ENCODE measurements around the gene BBS9.
"Not testable (repeated sequence)": the region's sequence is repeated elsewhere in the genome, so short reads cannot be mapped to it uniquely, and the experiment has no call there.

BBS9 gene

GRCh38 chr7:33261585-33261984 is 132.2 kb downstream of the BBS9 start:
- Histone ChIP-seq H3K27me3 (ENCODE audit: low read length) (no peaks in the 10 kb centered on the region), H3K4me3 (ENCODE audit: insufficient read depth, low read length, poor library complexity, severe bottlenecking) (no peak overlapping the region), H3F3A (ENCODE audit: insufficient read depth) (no peaks in the 10 kb centered on the region), H3K9me2 (replicated peaks; ENCODE audit: insufficient read depth, low read length) (no peaks in the 10 kb centered on the region), H3K9ac (ENCODE audit: low read length) (no peak overlapping the region), H3K9me3 (ENCODE audit: insufficient read depth, low read length) (no peaks in the 10 kb centered on the region), H3K27ac (ENCODE audit: low read depth, low read length) (no peak overlapping the region), H2AFZ (ENCODE audit: low read depth, low read length, severe bottlenecking) (no peak overlapping the region), H3K36me3 (ENCODE audit: low read length) (no peaks in the 10 kb centered on the region), H3K4me2 (ENCODE audit: low read depth, low read length, poor library complexity, severe bottlenecking) (no peak overlapping the region), H3K79me2 (ENCODE audit: insufficient read depth, low read length) (no peaks in the 10 kb centered on the region), H4K20me1 (ENCODE audit: low read depth, low read length) (no peaks in the 10 kb centered on the region)
- no peak for TF ChIP-seq EZH2phosphoT487 (conservative IDR thresholded peaks at IDR 0.05; ENCODE audit: low read length)
- TF ChIP-seq CTCF (IDR thresholded peaks at IDR 0.05; ENCODE audit: insufficient read depth, low read length, poor library complexity, severe bottlenecking) = no peak

- Histone ChIP-seq H4K20me1 (ENCODE audit: low read depth, low read length) (no peaks in the 10 kb centered on the region), H3K9me3 (ENCODE audit: insufficient read depth, low read length) (no peaks in the 10 kb centered on the region), H3K36me3 (ENCODE audit: low read length) (no peaks in the 10 kb centered on the region), H2AFZ (ENCODE audit: low read depth, low read length, severe bottlenecking) (no peak overlapping the region), H3K79me2 (ENCODE audit: insufficient read depth, low read length) (no peaks in the 10 kb centered on the region), H3K4me2 (ENCODE audit: low read depth, low read length, poor library complexity, severe bottlenecking) (no peak overlapping the region), H3K9me2 (replicated peaks; ENCODE audit: insufficient read depth, low read length) (no peaks in the 10 kb centered on the region), H3F3A (ENCODE audit: insufficient read depth) (no peaks in the 10 kb centered on the region), H3K9ac (ENCODE audit: low read length) (no peak overlapping the region), H3K4me3 (ENCODE audit: insufficient read depth, low read length, poor library complexity, severe bottlenecking) (no peak overlapping the region), H3K27ac (ENCODE audit: low read depth, low read length) (no peak overlapping the region), H3K27me3 (ENCODE audit: low read length) (no peaks in the 10 kb centered on the region)
- TF ChIP-seq EZH2phosphoT487 (conservative IDR thresholded peaks at IDR 0.05; ENCODE audit: low read length) (no peak), CTCF (IDR thresholded peaks at IDR 0.05; ENCODE audit: insufficient read depth, low read length, poor library complexity, severe bottlenecking) (no peak)
Observed at GRCh38 chr7:33262476-33262875, 133.1 kb downstream of the BBS9 start.

- not testable (repeated sequence) for H3K4me3 ChIP-seq (ENCODE audit: insufficient read depth, low read length, poor library complexity, severe bottlenecking); H3K27me3 ChIP-seq (ENCODE audit: low read length); H3K79me2 ChIP-seq (ENCODE audit: insufficient read depth, low read length); H3K9me3 ChIP-seq (ENCODE audit: insufficient read depth, low read length); H3K4me2 ChIP-seq (ENCODE audit: low read depth, low read length, poor library complexity, severe bottlenecking); H3K9me2 ChIP-seq (replicated peaks; ENCODE audit: insufficient read depth, low read length); H3K9ac ChIP-seq (ENCODE audit: low read length); H3F3A ChIP-seq (ENCODE audit: insufficient read depth); H3K27ac ChIP-seq (ENCODE audit: low read depth, low read length); H4K20me1 ChIP-seq (ENCODE audit: low read depth, low read length); H2AFZ ChIP-seq (ENCODE audit: low read depth, low read length, severe bottlenecking); H3K36me3 ChIP-seq (ENCODE audit: low read length)
Observed at GRCh38 chr7:33271839-33272371, 142.5 kb downstream of the BBS9 start.

- H2AFZ ChIP-seq (ENCODE audit: low read depth, low read length, severe bottlenecking) = no peak overlapping the region
- H3K36me3 ChIP-seq (ENCODE audit: low read length) = no peaks in the 10 kb centered on the region
- no peaks in the 10 kb centered on the region for H4K20me1 ChIP-seq (ENCODE audit: low read depth, low read length)
- no peaks in the 10 kb centered on the region for H3K79me2 ChIP-seq (ENCODE audit: insufficient read depth, low read length)
- H3K4me3 ChIP-seq (ENCODE audit: insufficient read depth, low read length, poor library complexity, severe bottlenecking) = no peak overlapping the region
- no peak overlapping the region for H3K27ac ChIP-seq (ENCODE audit: low read depth, low read length)
- no peak overlapping the region for H3K4me2 ChIP-seq (ENCODE audit: low read depth, low read length, poor library complexity, severe bottlenecking)
- no peaks in the 10 kb centered on the region for H3F3A ChIP-seq (ENCODE audit: insufficient read depth)
- no peak overlapping the region for H3K9ac ChIP-seq (ENCODE audit: low read length)
- TF ChIP-seq EZH2phosphoT487 (conservative IDR thresholded peaks at IDR 0.05; ENCODE audit: low read length) (no peak), CTCF (IDR thresholded peaks at IDR 0.05; ENCODE audit: insufficient read depth, low read length, poor library complexity, severe bottlenecking) (no peak)
- peaks cover 6% of the 10 kb centered on the region; the same call in 1 of the 2 replicates for H3K9me3 ChIP-seq (ENCODE audit: insufficient read depth, low read length)
- H3K9me2 ChIP-seq (replicated peaks; ENCODE audit: insufficient read depth, low read length) = no peaks in the 10 kb centered on the region
- H3K27me3 ChIP-seq (ENCODE audit: low read length) = no peaks in the 10 kb centered on the region
Observed at GRCh38 chr7:33273356-33273755, 144.0 kb downstream of the BBS9 start.

Measured in SU-DHL-6 (cell line).